Suprapubic skin (tissue), 4 donors: ENCODE results near the gene TM9SF2. TPM values are rescaled to one million over a fixed set of nuclear protein-coding genes. Genes with fewer than 3 reads are reported as not detected.

Experiments used
- DNase-seq, 2 donors: peaks; one replicate each; pipeline ENCODE4 v3.0.0-alpha.2; 2019; ENCODE audit warnings: low spot score in 2 of 2
- H3K27ac ChIP-seq: fragments of 200-600 bp; sonication (generic); one replicate; pipeline ENCODE4 v1.5.1; 2019
- H3K27me3 ChIP-seq: fragments of 200-600 bp; sonication (generic); one replicate; pipeline ENCODE4 v1.5.1; 2019
- H3K36me3 ChIP-seq: fragments of 200-600 bp; sonication (generic); one replicate; pipeline ENCODE4 v1.5.1; 2019
- H3K4me1 ChIP-seq: fragments of 200-600 bp; sonication (generic); one replicate; pipeline ENCODE4 v1.5.1; 2019
- H3K4me3 ChIP-seq: fragments of 200-600 bp; sonication (generic); one replicate; pipeline ENCODE4 v1.5.1; 2019; ENCODE audit warnings: mild to moderate bottlenecking
- H3K9me3 ChIP-seq: fragments of 200-600 bp; sonication (generic); one replicate; pipeline ENCODE4 v1.5.1; 2019
- CTCF ChIP-seq, 2 donors: fragments of 200-600 bp in 1 of 2; fragments of 450-650 bp in 1 of 2; sonication (generic) in 1 of 2; IDR thresholded peaks; one replicate each; pipeline ENCODE4 v1.5.1; 2016 to 2019; ENCODE audit warnings: antibody characterized with exemption in 2 of 2, mild to moderate bottlenecking in 1 of 2, moderate library complexity in 1 of 2
- EP300 ChIP-seq: sonication (generic); formaldehyde crosslinking; IDR thresholded peaks from one replicate; pipeline ENCODE4 v1.6.1; 2017; ENCODE audit warnings: antibody characterized with exemption
- POLR2A ChIP-seq, 2 donors: fragments of 450-650 bp; IDR thresholded peaks; one replicate each; pipeline ENCODE4 v1.6.1; 2017; ENCODE audit warnings: antibody characterized with exemption in 2 of 2, mild to moderate bottlenecking in 2 of 2, moderate library complexity in 2 of 2
- POLR2AphosphoS5 ChIP-seq, 3 donors: sonication (generic); formaldehyde crosslinking; IDR thresholded peaks; one replicate each; pipeline ENCODE4 v1.6.1; 2017; ENCODE audit warnings: antibody characterized with exemption in 3 of 3
- WGBS: methylation state at CpG from one replicate; pipeline ENCODE4 v1.1.5; 2018; 5-methylcytosine and 5-hydroxymethylcytosine counted together
- total RNA-seq, 4 donors: library from RNA; depleted of rRNA; stranded (reverse); fragments of >200 nt; gene quantifications; one replicate each; pipeline ENCODE4 v1.1.0, GENCODE V29; 2016

The TM9SF2 gene
- total RNA-seq, 4 donors from 2014 or later, result 64.2 to 108 (median 91.4) TPM

GRCh38 chr13:99470027-99470426 is 31.2 kb upstream of the TM9SF2 start:
- Histone ChIP-seq H3K27me3 (no peaks in the 10 kb centered on the region), H3K4me1 (no peaks in the 10 kb centered on the region), H3K36me3 (no peaks in the 10 kb centered on the region), H3K4me3 (no peak overlapping the region), H3K9me3 (no peaks in the 10 kb centered on the region), H3K27ac (no peak overlapping the region)
- WGBS, result 69% methylated on average over 6 of the region's 6 CpGs
- TF ChIP-seq EP300, result no peak
- no peak for TF ChIP-seq CTCF (IDR thresholded peaks at IDR 0.05)
- no peak for TF ChIP-seq POLR2AphosphoS5 (IDR thresholded peaks at IDR 0.05)
- no peak for TF ChIP-seq POLR2A (IDR thresholded peaks at IDR 0.05)
- no peak for DNase-seq

GRCh38 chr13:99471221-99472121 is 29.8 kb upstream of the TM9SF2 start:
- H3K4me1 ChIP-seq, result no peaks in the 10 kb centered on the region
- no peaks in the 10 kb centered on the region for H3K27me3 ChIP-seq
- H3K9me3 ChIP-seq, result no peaks in the 10 kb centered on the region
- no peak overlapping the region for H3K27ac ChIP-seq
- DNase-seq, result no peak
- WGBS, result 61% methylated on average over 3 of the region's 3 CpGs
- no peak for TF ChIP-seq POLR2AphosphoS5 (IDR thresholded peaks at IDR 0.05)
- TF ChIP-seq CTCF (IDR thresholded peaks at IDR 0.05), result no peak
- TF ChIP-seq POLR2A (IDR thresholded peaks at IDR 0.05), result no peak
- TF ChIP-seq EP300, result no peak
- H3K4me3 ChIP-seq, result no peak overlapping the region
- H3K36me3 ChIP-seq, result no peaks in the 10 kb centered on the region

- WGBS, result 69% methylated on average over 1 of the region's 1 CpG
- H3K9me3 ChIP-seq, result no peaks in the 10 kb centered on the region
- H3K4me3 ChIP-seq, result no peak overlapping the region
- DNase-seq, result no peak
- H3K36me3 ChIP-seq, result no peaks in the 10 kb centered on the region
- TF ChIP-seq POLR2AphosphoS5 (IDR thresholded peaks at IDR 0.05) (no peak), CTCF (IDR thresholded peaks at IDR 0.05) (no peak), EP300 (no peak), POLR2A (IDR thresholded peaks at IDR 0.05) (no peak)
- H3K27me3 ChIP-seq, result no peaks in the 10 kb centered on the region
- H3K4me1 ChIP-seq, result no peaks in the 10 kb centered on the region
- no peak overlapping the region for H3K27ac ChIP-seq
Observed at GRCh38 chr13:99472122-99472440, 29.2 kb upstream of the TM9SF2 start.

GRCh38 chr13:99473515-99473914 is 27.8 kb upstream of the TM9SF2 start:
- H3K4me3 ChIP-seq, result no peak overlapping the region
- TF ChIP-seq CTCF (IDR thresholded peaks at IDR 0.05) (no peak), POLR2A (IDR thresholded peaks at IDR 0.05) (no peak), EP300 (no peak), POLR2AphosphoS5 (IDR thresholded peaks at IDR 0.05) (no peak)
- 85% methylated on average over 9 of the region's 9 CpGs for WGBS

GRCh38 chr13:99476648-99477047 is 24.6 kb upstream of the TM9SF2 start:
- Histone ChIP-seq H3K9me3 (no peaks in the 10 kb centered on the region), H3K36me3 (no peaks in the 10 kb centered on the region), H3K4me3 (no peak overlapping the region), H3K27me3 (no peaks in the 10 kb centered on the region), H3K4me1 (no peaks in the 10 kb centered on the region), H3K27ac (no peak overlapping the region)
- DNase-seq, result no peak
- WGBS, result 29% methylated on average over 3 of the region's 5 CpGs
- TF ChIP-seq EP300, result no peak
- no peak for TF ChIP-seq CTCF (IDR thresholded peaks at IDR 0.05)
- no peak for TF ChIP-seq POLR2A (IDR thresholded peaks at IDR 0.05)
- no peak for TF ChIP-seq POLR2AphosphoS5 (IDR thresholded peaks at IDR 0.05)

More at GRCh38 chr13:99473515-99473914, 27.8 kb upstream of the TM9SF2 start:
- Histone ChIP-seq H3K4me1 (no peaks in the 10 kb centered on the region), H3K36me3 (no peaks in the 10 kb centered on the region), H3K27me3 (no peaks in the 10 kb centered on the region), H3K9me3 (no peaks in the 10 kb centered on the region), H3K27ac (no peak overlapping the region)
- no peak for DNase-seq
